ENCODE results near the gene PAPPA2. TPM values are rescaled to one million over a fixed set of nuclear protein-coding genes. Genes with fewer than 3 reads are reported as not detected.

Gene PAPPA2
- total RNA-seq, 1 experiment from 2014 or later = 0.03 TPM

- intact Hi-C loops (cut with micrococcal nuclease; ENCODE audit: unreplicated experiment) = loop anchor here (2.0 kb wide), 1 partner anchor 505 kb away; no protein-coding TSS in a partner anchor
- in situ Hi-C loops (cut with HindIII; ENCODE audit: low pct_unique_long_range_greater_than_20kb, low sequenced_read_pairs) = no loop called here
- no peaks in the 10 kb centered on the region for H3K4me1 ChIP-seq (ENCODE audit: control insufficient read depth, insufficient read depth, low read length)
- CTCF ChIA-PET = no interaction called here
- POLR2A ChIA-PET = no interaction called here
- peaks cover 2% of the 10 kb centered on the region; the same call in 1 of the 2 replicates for H3K27me3 ChIP-seq (ENCODE audit: control insufficient read depth, insufficient read depth, low read length)
- H3K9me3 ChIP-seq (ENCODE audit: control insufficient read depth, insufficient read depth, low read depth, low read length) = no peaks in the 10 kb centered on the region
- no peak overlapping the region for H3K4me3 ChIP-seq (ENCODE audit: low read depth in 2 of 2, low read length in 2 of 2)
- H3K27ac ChIP-seq (ENCODE audit: low read length) = no peak overlapping the region
- ATAC-seq (no peak), DNase-seq (ENCODE audit: low read depth, low spot score) (no peak)
- TF ChIP-seq, protein P1, sequence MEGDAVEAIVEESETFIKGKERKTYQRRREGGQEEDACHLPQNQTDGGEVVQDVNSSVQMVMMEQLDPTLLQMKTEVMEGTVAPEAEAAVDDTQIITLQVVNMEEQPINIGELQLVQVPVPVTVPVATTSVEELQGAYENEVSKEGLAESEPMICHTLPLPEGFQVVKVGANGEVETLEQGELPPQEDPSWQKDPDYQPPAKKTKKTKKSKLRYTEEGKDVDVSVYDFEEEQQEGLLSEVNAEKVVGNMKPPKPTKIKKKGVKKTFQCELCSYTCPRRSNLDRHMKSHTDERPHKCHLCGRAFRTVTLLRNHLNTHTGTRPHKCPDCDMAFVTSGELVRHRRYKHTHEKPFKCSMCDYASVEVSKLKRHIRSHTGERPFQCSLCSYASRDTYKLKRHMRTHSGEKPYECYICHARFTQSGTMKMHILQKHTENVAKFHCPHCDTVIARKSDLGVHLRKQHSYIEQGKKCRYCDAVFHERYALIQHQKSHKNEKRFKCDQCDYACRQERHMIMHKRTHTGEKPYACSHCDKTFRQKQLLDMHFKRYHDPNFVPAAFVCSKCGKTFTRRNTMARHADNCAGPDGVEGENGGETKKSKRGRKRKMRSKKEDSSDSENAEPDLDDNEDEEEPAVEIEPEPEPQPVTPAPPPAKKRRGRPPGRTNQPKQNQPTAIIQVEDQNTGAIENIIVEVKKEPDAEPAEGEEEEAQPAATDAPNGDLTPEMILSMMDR (IDR thresholded peaks at IDR 0.05) = no peak
- TF ChIP-seq TCF7L2 (IDR thresholded peaks at IDR 0.05; ENCODE audit: low read depth, low read length) (no peak), REST (IDR thresholded peaks at IDR 0.05; ENCODE audit: insufficient read depth in 1 of 2, low read depth in 2 of 2, low read length in 1 of 2) (no peak)
- BruUV-seq (replicated peaks) = no TSS peak
- H3K36me3 ChIP-seq (ENCODE audit: control insufficient read depth, insufficient read depth, low read length) = no peaks in the 10 kb centered on the region
Measured at GRCh38 chr1:176879784-176880620, 417.0 kb downstream of the PAPPA2 start.

DNA sequence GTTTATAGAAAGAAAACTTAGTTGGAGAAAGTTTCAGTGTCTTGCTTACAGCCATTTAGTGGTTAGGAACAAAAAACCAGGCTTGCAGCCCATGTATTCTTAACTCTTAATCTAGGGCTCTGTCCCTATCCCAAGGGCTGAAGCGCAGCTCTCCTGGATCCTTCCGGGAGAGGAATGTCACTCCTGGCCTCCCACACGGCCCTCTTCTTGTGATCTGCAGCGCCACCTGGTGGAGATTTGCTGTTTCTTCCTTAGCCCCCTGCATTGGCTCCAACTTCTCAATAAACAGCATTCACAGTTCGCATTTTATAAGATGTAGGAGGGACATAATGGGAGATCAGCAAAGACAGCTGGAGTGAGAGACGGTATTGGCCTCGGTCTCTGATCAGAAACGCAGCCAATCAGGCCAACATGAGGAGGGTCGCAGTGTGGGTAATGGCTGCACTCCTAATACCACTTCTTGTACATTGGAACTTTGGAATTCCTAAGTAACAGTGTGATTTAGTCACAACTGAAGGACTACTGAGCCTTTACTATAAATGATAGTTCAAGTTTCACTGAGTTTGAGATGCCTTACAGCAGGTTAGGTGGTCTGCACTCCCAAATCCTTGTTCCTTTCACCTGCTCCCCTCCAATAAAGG, 418.1 kb downstream of the PAPPA2 start:
- Histone ChIP-seq H3K36me3 (ENCODE audit: control insufficient read depth, insufficient read depth, low read length) (no peaks in the 10 kb centered on the region), H3K4me1 (ENCODE audit: control insufficient read depth, insufficient read depth, low read length) (no peaks in the 10 kb centered on the region), H3K9me3 (ENCODE audit: control insufficient read depth, insufficient read depth, low read depth, low read length) (no peaks in the 10 kb centered on the region), H3K27ac (ENCODE audit: low read length) (no peak overlapping the region), H3K4me3 (ENCODE audit: low read depth in 2 of 2, low read length in 2 of 2) (no peak overlapping the region), H3K27me3 (ENCODE audit: control insufficient read depth, insufficient read depth, low read length) (peaks cover 2% of the 10 kb centered on the region; the same call in 1 of the 2 replicates)
- peak; percentile 43 for DNase-seq (ENCODE audit: low read depth, low spot score)
- intact Hi-C loops (cut with micrococcal nuclease; ENCODE audit: unreplicated experiment) (loop anchor here (1.0 to 2.0 kb wide), 2 partner anchors 322 to 506 kb away; no protein-coding TSS in a partner anchor), in situ Hi-C loops (cut with HindIII; ENCODE audit: low pct_unique_long_range_greater_than_20kb, low sequenced_read_pairs) (no loop called here)
- ChIA-PET CTCF (no interaction called here), POLR2A (no interaction called here)
- peak; percentile 96 for ATAC-seq
- BruUV-seq (replicated peaks) = no TSS peak
- TF ChIP-seq TCF7L2 (IDR thresholded peaks at IDR 0.05; ENCODE audit: low read depth, low read length) (peak; percentile 66), POLR2AphosphoS5 (IDR thresholded peaks at IDR 0.05; ENCODE audit: low read depth, low read length) (no peak), SIN3A (IDR thresholded peaks at IDR 0.05; ENCODE audit: borderline replicate concordance, insufficient read depth, low read depth, low read length) (no peak)
- TF ChIP-seq, protein P1 (IDR thresholded peaks at IDR 0.05) = peak; percentile 84
